Activated B cell treated with CpG ODN at 0.5 μM for 24 hours (primary cell): ENCODE results near the gene GFRA1. TPM values are rescaled to one million over a fixed set of nuclear protein-coding genes. Genes with fewer than 3 reads are reported as not detected.

ENCODE experiments used
- ATAC-seq: fragments of 200-7000 bp; cut with Tn5 transposase; one replicate; pipeline ENCODE4 v1.10.0; 2021; ENCODE audit warnings: low read depth, mild to moderate bottlenecking, moderate library complexity
- CTCF ChIA-PET: fragments of 350-600 bp; sonication (Branson Sonifier 250); formaldehyde crosslinking; loops from one replicate; lab custom pipeline; 2021; ENCODE audit warnings: antibody characterized with exemption; lab: Charles Lee
- POLR2A ChIA-PET: fragments of 350-600 bp; sonication (Branson Sonifier 250); formaldehyde crosslinking; loops from one replicate; lab custom pipeline; 2021; ENCODE audit warnings: antibody characterized with exemption; lab: Charles Lee
- DNase-seq: peaks from one replicate; pipeline ENCODE4 v3.0.0; 2022
- H3K27ac Mint-ChIP-seq: one replicate; pipeline ENCODE4 v1.8.0; 2020; ENCODE audit warnings: mixed read lengths
- H3K27me3 Mint-ChIP-seq: one replicate; pipeline ENCODE4 v1.8.0; 2021; ENCODE audit warnings: mixed read lengths
- H3K36me3 Mint-ChIP-seq: one replicate; pipeline ENCODE4 v1.8.0; 2021; ENCODE audit warnings: low read depth, mixed read lengths
- H3K4me1 Mint-ChIP-seq: one replicate; pipeline ENCODE4 v1.8.0; 2021; ENCODE audit warnings: mixed read lengths
- H3K4me3 Mint-ChIP-seq: one replicate; pipeline ENCODE4 v1.8.0; 2020; ENCODE audit warnings: mild to moderate bottlenecking, mixed read lengths
- H3K9me3 Mint-ChIP-seq: one replicate; pipeline ENCODE4 v1.8.0; 2020; ENCODE audit warnings: mixed read lengths
- CTCF ChIP-seq: fragments of 200-600 bp; IDR thresholded peaks from one replicate; pipeline ENCODE4 v1.8.0; 2022; ENCODE audit warnings: antibody characterized with exemption, mild to moderate bottlenecking
- intact Hi-C: fragments of 100-400 bp; cut with micrococcal nuclease; formaldehyde crosslinking; loops from one replicate; pipeline ENCODE4 v1.15.1; 2024
- total RNA-seq: library from RNA; stranded (reverse); gene quantifications from 2 replicates; pipeline ENCODE4 v1.2.3, GENCODE V29; 2022

The GFRA1 gene
- total RNA-seq, 1 donor from 2014 or later, result not detected

GRCh38 chr10:116141246-116141645 is 131.8 kb downstream of the GFRA1 start:
- no peak for ATAC-seq
- CTCF ChIA-PET, result no interaction called here

GRCh38 chr10:116139886-116140285 is 133.1 kb downstream of the GFRA1 start:
- no peaks in the 10 kb centered on the region for H3K4me1 Mint-ChIP-seq
- TF ChIP-seq CTCF, result no peak
- H3K36me3 Mint-ChIP-seq, result no peaks in the 10 kb centered on the region
- H3K27ac Mint-ChIP-seq, result no peak overlapping the region
- no peak for ATAC-seq
- no peaks in the 10 kb centered on the region for H3K27me3 Mint-ChIP-seq
- POLR2A ChIA-PET, result no interaction called here
- H3K9me3 Mint-ChIP-seq, result no peaks in the 10 kb centered on the region
- DNase-seq, result no peak
- intact Hi-C loops, result no loop called here
- no peak overlapping the region for H3K4me3 Mint-ChIP-seq
- CTCF ChIA-PET, result no interaction called here

More at GRCh38 chr10:116141246-116141645, 131.8 kb downstream of the GFRA1 start:
- H3K9me3 Mint-ChIP-seq, result no peaks in the 10 kb centered on the region
- TF ChIP-seq CTCF, result no peak
- POLR2A ChIA-PET, result no interaction called here
- no peak overlapping the region for H3K27ac Mint-ChIP-seq
- H3K4me1 Mint-ChIP-seq, result no peaks in the 10 kb centered on the region
- intact Hi-C loops, result no loop called here
- DNase-seq, result no peak
- no peaks in the 10 kb centered on the region for H3K27me3 Mint-ChIP-seq
- H3K36me3 Mint-ChIP-seq, result no peaks in the 10 kb centered on the region
- no peak overlapping the region for H3K4me3 Mint-ChIP-seq

GRCh38 chr10:116138897-116139296 is 134.1 kb downstream of the GFRA1 start:
- Mint-ChIP-seq H3K9me3 (no peaks in the 10 kb centered on the region), H3K4me3 (no peak overlapping the region), H3K4me1 (no peaks in the 10 kb centered on the region), H3K27ac (no peak overlapping the region), H3K27me3 (no peaks in the 10 kb centered on the region), H3K36me3 (no peaks in the 10 kb centered on the region)
- intact Hi-C loops, result no loop called here
- POLR2A ChIA-PET, result no interaction called here
- TF ChIP-seq CTCF, result no peak
- no peak for ATAC-seq
- no peak for DNase-seq
- CTCF ChIA-PET, result no interaction called here

- no peak overlapping the region for H3K4me3 Mint-ChIP-seq
- intact Hi-C loops, result no loop called here
- H3K4me1 Mint-ChIP-seq, result no peaks in the 10 kb centered on the region
- no peaks in the 10 kb centered on the region for H3K27me3 Mint-ChIP-seq
- ATAC-seq, result no peak
- H3K9me3 Mint-ChIP-seq, result no peaks in the 10 kb centered on the region
- no peak overlapping the region for H3K27ac Mint-ChIP-seq
- CTCF ChIA-PET, result no interaction called here
- no peaks in the 10 kb centered on the region for H3K36me3 Mint-ChIP-seq
- TF ChIP-seq CTCF, result no peak
- DNase-seq, result no peak
- POLR2A ChIA-PET, result no interaction called here
Measured at GRCh38 chr10:116136261-116136660, 136.7 kb downstream of the GFRA1 start.

DNA sequence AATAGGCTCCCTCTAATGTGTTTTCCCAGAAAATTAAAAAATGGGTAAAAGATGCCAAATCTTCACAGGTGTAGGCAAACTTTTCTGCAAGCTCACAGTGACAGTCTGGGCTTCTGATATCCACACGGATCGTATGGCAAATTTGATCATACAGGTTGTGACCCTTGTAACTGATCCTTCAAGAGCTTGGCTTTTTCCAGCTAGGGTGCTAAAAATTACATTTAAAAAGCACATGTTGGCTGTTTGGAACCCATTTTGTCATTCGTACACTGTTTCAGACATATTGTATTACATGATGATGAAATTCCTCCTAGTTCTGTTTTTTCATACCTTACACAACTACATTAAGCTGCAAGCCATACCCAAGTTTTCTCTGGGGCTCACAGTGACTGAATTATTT is 138.7 kb downstream of the GFRA1 start:
- no peak for TF ChIP-seq CTCF
- POLR2A ChIA-PET, result no interaction called here
- ATAC-seq (no peak), DNase-seq (no peak)
- H3K36me3 Mint-ChIP-seq, result no peaks in the 10 kb centered on the region
- H3K27me3 Mint-ChIP-seq, result no peaks in the 10 kb centered on the region
- no peaks in the 10 kb centered on the region for H3K9me3 Mint-ChIP-seq
- intact Hi-C loops, result no loop called here
- H3K4me1 Mint-ChIP-seq, result no peaks in the 10 kb centered on the region
- H3K27ac Mint-ChIP-seq, result no peak overlapping the region
- CTCF ChIA-PET, result no interaction called here
- no peak overlapping the region for H3K4me3 Mint-ChIP-seq
